ENCODE data around the gene ICA1L. TPM values are rescaled to one million over a fixed set of nuclear protein-coding genes. Genes with fewer than 3 reads are reported as not detected.

Gene ICA1L
- total and polyA plus RNA-seq, 2 of the 13 experiments (the other 11 are each of a cell fraction or from before 2014, with no cell fraction given): 1.5 to 2.4 TPM

DNA sequence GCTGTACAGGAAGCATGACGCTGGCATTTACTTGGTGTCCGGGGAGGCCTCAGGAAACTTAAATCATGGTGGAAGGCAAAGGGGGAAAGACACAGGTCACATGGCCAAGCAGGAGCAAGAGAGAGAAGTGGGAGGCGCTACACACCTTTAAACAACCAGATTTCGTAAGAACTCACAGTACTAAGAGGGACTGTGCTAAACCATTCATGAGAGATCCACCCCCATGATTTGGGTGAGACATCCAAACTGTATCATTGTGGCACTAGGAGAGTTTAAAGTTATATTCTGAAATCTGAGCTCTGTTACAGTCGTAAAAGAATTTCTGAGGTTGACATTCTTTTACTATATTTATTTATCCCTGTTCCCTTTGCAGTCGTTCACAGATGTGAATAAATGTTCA lies 116.6 kb downstream of the ICA1L start (continued):
- TF ChIP-seq PRDM15 (CRISPR knock-in tag; IDR thresholded peaks at IDR 0.05): no peak
- no peak for TF ChIP-seq ZNF20 (CRISPR knock-in tag; IDR thresholded peaks at IDR 0.05)
- TF ChIP-seq SETDB1 (CRISPR knock-in tag; IDR thresholded peaks at IDR 0.05; ENCODE audit: borderline replicate concordance): no peak

- H3K36me3 ChIP-seq (replicated peaks in 1 of 2; ENCODE audit: control insufficient read depth in 1 of 2, insufficient read depth in 2 of 2, low read length in 2 of 2): peaks cover 3 to 22% of the 10 kb centered on the region in 2 experiments; a peak in 4 of 5 replicates
- in situ Hi-C loops (cut with HindIII; ENCODE audit: extremely low pct_ligation_motif_present, low pct_unique_long_range_greater_than_20kb) (no loop called here), intact Hi-C loops (cut with micrococcal nuclease; ENCODE audit: unreplicated experiment) (no loop called here)
- no peak overlapping the region for H3K9ac ChIP-seq (ENCODE audit: insufficient read depth, low read depth, low read length)
- FAIRE-seq (no peak), DNase-seq (ENCODE audit: low spot score) (no peak), ATAC-seq (no peak)
- peaks cover 15% of the 10 kb centered on the region; the same call in 1 of the 2 replicates for H3K4me1 ChIP-seq (ENCODE audit: insufficient read depth, low read length)
- no peaks in the 10 kb centered on the region for H3K27me3 ChIP-seq (ENCODE audit: control insufficient read depth in 1 of 2, insufficient read depth in 2 of 2, low read length in 2 of 2)
- no peaks in the 10 kb centered on the region for H3K9me3 ChIP-seq (ENCODE audit: low read length)
- no TSS peak for BruUV-seq (replicated peaks)
- H3K4me2 ChIP-seq (ENCODE audit: low read depth, low read length): no peak overlapping the region
- CTCF ChIA-PET (ENCODE audit: low intra/inter-chr PET ratio, low total read pairs): no interaction called here
- no peak overlapping the region for H3K4me3 ChIP-seq (replicated peaks in 1 of 3; ENCODE audit: insufficient read depth in 1 of 3, low read depth in 2 of 3, low read length in 3 of 3)
- H3K79me2 ChIP-seq (ENCODE audit: insufficient read depth, low read length): no peaks in the 10 kb centered on the region
- H2AFZ ChIP-seq (ENCODE audit: low read length): no peak overlapping the region
- no peaks in the 10 kb centered on the region for H4K20me1 ChIP-seq (ENCODE audit: insufficient read depth, low read length)
- H3K27ac ChIP-seq (ENCODE audit: extremely low read length, insufficient read depth, low read length): no peak overlapping the region
- no peak for TF ChIP-seq ATF3 (CRISPR knock-in tag; IDR thresholded peaks at IDR 0.05)
- TF ChIP-seq CCDC6 (CRISPR knock-in tag; IDR thresholded peaks at IDR 0.05): no peak
- WGBS (ENCODE audit: low lambda C conversion rate): 98% methylated on average over 2 of the region's 2 CpGs
- POLR2A ChIA-PET: no interaction called here
Measured at GRCh38 chr2:202752071-202752470, 119.5 kb downstream of the ICA1L start.

Data from HepG2 (cell line).